Mammary epithelial cell (primary cell): ENCODE results near the gene ST6GAL1.

Experiments used
- CTCF ChIP-seq, 2 donors: IDR thresholded peaks in 1 of 2; conservative IDR thresholded peaks in 1 of 2; 2 replicates each; pipeline ENCODE4 v1.5.1; 2011 to 2012; ENCODE audit warnings: inconsistent platforms in 2 of 2, low read length in 2 of 2, mild to moderate bottlenecking in 2 of 2, control low read depth in 1 of 2, low read depth in 1 of 2; ENCODE audit not compliant: insufficient read depth in 1 of 2; ENCODE audit errors: extremely low read depth in 1 of 2
- EZH2 ChIP-seq: IDR thresholded peaks from 2 replicates; pipeline ENCODE4 v1.6.1; 2012; ENCODE audit warnings: low read length, inconsistent platforms, borderline replicate concordance

- no peak for TF ChIP-seq CTCF (conservative IDR thresholded peaks at IDR 0.05 in 1 of 2, IDR thresholded peaks at IDR 0.05 in 1 of 2; ENCODE audit: extremely low read depth in 1 of 2, insufficient read depth in 1 of 2, low read depth in 1 of 2, low read length in 2 of 2)
- TF ChIP-seq EZH2, result no peak
Measured at GRCh38 chr3:186915806-186916796, 14.2 kb upstream of the ST6GAL1 start.
